GM12874 (cell line): ENCODE measurements around the gene SOX4.

Source experiments
- TF ChIP-seq, protein P1 (sequence below): IDR thresholded peaks from 2 replicates; pipeline ENCODE4 v1.5.1; 2011; ENCODE audit warnings: low read depth, mild to moderate bottlenecking, control low read depth, low read length, moderate library complexity; ENCODE audit not compliant: insufficient read depth

The SOX4 gene

DNA sequence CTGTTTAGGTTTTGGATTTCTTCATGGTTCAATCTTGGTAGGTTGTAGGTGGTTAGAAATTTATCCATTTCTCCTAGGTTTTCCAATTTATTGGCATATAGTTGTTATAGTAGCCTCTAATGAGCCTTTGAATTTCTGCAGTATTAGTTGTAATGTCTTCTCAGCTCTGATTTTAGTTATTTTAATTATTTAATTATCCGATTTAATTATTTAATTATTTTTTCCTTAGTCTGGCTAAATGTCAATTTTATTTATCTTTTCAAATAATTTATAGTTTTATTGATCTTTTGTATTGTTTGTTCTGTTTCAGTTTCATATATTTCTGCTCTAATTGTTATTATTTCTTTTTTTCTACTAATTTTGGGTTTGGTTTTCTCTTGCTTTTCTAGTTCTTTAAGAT is 28.1 kb upstream of the SOX4 start:
- TF ChIP-seq, protein P1, sequence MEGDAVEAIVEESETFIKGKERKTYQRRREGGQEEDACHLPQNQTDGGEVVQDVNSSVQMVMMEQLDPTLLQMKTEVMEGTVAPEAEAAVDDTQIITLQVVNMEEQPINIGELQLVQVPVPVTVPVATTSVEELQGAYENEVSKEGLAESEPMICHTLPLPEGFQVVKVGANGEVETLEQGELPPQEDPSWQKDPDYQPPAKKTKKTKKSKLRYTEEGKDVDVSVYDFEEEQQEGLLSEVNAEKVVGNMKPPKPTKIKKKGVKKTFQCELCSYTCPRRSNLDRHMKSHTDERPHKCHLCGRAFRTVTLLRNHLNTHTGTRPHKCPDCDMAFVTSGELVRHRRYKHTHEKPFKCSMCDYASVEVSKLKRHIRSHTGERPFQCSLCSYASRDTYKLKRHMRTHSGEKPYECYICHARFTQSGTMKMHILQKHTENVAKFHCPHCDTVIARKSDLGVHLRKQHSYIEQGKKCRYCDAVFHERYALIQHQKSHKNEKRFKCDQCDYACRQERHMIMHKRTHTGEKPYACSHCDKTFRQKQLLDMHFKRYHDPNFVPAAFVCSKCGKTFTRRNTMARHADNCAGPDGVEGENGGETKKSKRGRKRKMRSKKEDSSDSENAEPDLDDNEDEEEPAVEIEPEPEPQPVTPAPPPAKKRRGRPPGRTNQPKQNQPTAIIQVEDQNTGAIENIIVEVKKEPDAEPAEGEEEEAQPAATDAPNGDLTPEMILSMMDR = no peak

DNA sequence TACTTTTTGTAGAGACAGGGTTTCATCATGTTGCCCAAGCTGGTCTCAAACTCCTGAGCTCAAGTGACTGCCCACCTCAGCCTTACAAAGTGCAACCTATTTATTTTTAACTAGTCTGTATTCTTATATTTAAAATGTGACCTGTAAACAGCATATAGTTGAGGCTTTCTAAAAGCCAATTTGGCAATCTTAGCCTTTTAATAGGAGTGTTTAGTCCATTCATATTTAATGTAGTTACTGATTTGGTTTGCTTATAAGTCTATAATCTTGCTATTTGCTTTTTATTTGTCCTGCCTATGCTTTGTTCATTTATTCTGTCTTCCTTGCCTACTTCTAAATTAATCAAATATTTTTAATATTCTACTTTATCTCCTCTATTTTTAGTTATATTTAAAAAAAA is 15.0 kb upstream of the SOX4 start:
- TF ChIP-seq, protein P1 = no peak

DNA sequence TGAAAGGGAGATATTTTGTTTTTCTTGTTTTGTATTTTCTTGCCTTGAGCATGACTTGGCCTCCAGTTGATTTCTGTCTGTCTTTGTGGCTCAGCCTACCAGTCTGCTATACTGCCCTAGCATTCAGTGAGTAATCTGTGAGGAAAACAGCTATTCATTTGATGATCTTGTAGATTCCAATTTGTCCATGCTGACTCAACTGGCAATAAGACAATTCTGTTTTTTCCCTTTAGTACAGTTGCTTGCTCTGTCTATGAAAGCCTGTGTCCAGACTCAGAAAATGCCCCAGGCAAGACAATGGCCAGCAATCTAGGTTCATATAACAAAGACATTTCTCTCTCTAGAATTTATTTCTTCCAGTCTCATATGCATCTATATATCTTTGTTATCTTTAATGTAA is 10.9 kb upstream of the SOX4 start:
- TF ChIP-seq, protein P1 = no peak

DNA sequence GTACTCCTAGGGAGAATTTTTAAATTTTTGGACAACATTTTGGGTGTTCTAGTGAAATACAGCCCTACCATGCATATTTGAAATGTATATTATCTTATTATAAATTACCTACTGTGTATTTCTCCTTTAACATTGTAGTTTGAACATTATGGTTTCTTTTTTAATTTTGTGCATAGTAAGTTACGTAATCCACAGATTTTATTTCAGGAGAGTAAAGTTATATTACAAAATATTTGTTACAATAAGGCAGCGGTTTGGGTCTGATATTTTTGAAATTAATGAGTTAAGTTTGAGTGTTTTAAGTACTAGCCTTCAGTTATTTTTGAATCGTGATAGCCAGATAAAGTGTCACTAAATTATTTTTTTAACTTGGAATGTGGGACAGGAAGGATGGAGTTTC is 7.3 kb upstream of the SOX4 start:
- TF ChIP-seq, protein P1 = no peak

DNA sequence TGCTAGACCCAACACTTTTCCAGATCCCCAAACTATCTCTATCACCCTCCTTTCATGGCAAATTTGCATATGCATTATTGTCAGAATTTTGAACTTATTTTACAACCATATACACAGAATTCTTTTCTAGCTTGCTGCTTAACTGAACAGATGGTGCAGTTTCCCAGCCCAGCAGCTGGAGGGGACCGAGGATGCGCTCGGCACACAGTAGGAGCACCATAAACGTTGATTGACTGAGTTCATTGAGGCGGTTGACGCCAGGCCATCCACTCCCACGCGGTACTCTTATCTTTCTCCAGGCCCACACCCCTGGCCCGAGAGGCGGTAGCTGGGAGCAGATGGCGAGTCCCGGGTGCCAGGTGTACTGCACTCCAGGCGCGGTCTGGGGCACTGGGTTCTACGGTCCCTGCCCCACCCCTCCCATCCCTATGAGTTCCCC is 6.8 kb upstream of the SOX4 start:
- TF ChIP-seq, protein P1 = no peak

DNA sequence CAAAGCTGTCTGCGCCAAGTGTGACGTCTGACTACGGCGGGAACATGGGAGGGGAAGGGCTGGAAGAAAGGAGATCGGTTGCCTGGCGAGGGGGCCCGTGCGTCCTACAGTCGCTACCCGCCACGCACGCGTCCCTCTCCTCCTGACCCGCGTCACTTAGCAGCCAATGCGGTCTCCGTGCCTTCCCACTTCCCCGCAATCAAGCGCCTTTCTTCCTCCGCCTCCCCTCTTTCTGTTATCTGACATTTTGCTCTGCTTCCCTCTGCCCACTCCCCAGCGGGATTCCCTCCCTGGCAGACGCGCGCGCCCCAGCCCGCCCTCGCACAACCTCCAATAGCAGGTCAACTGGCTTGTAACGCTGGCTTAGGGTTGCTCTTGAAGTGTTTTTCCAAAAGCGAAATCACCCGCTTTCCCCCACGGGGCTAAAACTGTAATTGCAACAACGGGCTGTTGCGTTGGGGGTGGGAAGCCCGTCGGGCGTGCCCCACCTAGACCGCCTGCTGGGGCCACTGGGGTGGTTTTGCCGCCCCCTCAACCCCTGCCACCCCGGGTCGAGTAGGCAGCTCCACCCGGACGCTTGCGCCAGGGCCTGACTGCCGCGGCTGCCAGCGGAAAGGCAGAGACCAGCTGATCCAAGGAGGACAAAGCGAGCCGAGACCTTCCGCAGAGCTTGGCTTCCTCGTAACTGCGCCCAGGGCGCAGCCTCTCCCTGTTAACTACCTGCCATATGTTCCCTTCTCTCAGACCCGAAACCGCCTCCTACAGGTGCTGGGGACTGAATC is 6.2 kb upstream of the SOX4 start:
- TF ChIP-seq, protein P1 = peak; percentile 37

DNA sequence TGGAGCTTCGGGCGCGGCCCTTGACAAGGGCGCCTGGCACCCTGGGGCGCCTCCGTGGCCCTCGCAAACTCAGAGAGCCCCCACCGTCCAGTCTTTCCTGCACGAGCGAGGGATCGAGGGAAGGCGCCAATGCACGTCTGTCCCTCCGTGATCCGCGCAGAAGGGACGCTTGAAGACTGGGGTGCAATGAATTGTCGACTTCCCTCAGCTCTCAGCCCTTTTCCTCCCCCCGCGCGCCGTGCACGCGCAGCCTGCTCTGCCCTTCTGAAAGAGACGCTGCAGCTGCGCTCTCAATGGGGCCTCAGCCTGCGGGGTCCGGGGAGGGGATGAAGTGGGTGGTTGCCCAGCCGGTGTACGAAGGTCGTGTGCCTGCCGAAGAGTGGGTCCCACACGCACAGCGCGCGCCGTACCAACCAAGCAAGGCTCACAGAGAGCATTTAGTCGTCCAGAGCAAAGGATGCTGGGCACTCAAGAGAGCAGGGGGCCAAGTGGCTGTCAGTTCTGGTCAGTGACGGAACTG is 5.5 kb upstream of the SOX4 start:
- TF ChIP-seq, protein P1 = no peak
